ENCODE data around the gene LAIR1.

DNA sequence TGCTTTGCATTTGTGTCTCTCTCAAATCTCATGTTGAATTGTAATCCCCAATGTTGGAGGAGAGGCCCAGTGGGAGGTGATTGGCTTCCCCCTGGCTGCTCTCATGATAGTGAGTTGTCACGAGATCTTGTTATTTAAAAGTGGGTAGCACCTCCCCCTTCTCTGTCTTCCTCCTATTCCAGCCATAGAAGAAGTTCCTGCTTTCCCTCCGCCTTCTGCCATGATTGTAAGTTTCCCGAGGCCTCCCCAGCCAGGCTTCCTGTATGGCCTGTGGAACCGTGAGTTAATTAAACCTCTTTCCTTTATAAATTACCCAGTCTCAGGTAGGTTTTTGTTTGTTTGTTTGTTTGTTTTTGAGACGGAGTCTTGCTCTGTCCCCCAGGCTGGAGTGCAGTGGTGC is 29.6 kb downstream of the LAIR1 start:
- TF ChIP-seq, protein P1, sequence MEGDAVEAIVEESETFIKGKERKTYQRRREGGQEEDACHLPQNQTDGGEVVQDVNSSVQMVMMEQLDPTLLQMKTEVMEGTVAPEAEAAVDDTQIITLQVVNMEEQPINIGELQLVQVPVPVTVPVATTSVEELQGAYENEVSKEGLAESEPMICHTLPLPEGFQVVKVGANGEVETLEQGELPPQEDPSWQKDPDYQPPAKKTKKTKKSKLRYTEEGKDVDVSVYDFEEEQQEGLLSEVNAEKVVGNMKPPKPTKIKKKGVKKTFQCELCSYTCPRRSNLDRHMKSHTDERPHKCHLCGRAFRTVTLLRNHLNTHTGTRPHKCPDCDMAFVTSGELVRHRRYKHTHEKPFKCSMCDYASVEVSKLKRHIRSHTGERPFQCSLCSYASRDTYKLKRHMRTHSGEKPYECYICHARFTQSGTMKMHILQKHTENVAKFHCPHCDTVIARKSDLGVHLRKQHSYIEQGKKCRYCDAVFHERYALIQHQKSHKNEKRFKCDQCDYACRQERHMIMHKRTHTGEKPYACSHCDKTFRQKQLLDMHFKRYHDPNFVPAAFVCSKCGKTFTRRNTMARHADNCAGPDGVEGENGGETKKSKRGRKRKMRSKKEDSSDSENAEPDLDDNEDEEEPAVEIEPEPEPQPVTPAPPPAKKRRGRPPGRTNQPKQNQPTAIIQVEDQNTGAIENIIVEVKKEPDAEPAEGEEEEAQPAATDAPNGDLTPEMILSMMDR (IDR thresholded peaks at IDR 0.05): no peak
- TF ChIP-seq POLR2A (IDR thresholded peaks at IDR 0.05) (peak in 1 of 4 donors; percentile 52), EP300 (IDR thresholded peaks at IDR 0.05) (no peak), POLR2AphosphoS5 (IDR thresholded peaks at IDR 0.05) (no peak)

Measured in upper lobe of left lung (tissue), 4 donors.